ENCODE results near the gene TRIM32. TPM values are rescaled to one million over a fixed set of nuclear protein-coding genes. Genes with fewer than 3 reads are reported as not detected.

TRIM32 gene
- total and polyA plus RNA-seq, 2 of the 13 experiments (the other 11 are each of a cell fraction or from before 2014, with no cell fraction given) = 6.5 to 7.7 TPM

DNA sequence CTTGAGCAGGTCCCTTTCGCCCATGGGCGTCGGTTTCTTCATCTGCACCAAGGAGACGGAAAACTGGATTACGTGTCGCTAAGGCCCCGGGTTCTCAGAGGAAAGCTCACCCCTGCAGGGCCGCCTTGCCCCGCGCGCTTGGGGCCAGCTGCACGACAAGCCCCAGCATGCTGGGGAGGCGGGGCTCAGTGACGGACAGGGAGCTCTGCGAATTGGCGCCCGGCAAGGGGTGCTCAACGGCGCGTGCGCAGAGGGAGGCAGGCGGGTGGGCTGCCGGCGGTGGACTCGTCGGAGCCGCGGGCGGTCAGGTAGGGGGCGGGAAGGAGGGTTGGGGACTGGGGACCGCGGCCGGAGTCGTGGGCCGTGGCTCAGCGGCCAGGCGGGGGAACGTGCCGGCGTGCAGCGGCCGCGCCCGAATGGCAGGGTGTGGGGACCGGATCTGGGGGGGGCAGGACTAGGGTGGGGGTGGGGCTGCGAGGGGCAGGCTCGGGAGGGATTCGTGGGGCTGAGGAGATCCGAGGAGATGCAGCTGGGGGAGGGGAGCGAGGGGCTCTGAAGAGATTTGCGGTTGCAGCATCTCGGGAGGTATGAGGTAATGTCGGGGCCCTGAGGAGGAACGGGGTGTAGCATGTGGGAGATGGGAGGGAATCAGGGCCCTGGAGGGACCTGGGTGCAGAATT, at the start of gene TRIM32 (continued):
- TF ChIP-seq, protein P1, sequence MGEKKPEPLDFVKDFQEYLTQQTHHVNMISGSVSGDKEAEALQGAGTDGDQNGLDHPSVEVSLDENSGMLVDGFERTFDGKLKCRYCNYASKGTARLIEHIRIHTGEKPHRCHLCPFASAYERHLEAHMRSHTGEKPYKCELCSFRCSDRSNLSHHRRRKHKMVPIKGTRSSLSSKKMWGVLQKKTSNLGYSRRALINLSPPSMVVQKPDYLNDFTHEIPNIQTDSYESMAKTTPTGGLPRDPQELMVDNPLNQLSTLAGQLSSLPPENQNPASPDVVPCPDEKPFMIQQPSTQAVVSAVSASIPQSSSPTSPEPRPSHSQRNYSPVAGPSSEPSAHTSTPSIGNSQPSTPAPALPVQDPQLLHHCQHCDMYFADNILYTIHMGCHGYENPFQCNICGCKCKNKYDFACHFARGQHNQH (CRISPR knock-in tag; IDR thresholded peaks at IDR 0.05) = peak; percentile 59; the same call in 1 of the 2 replicates
- TF ChIP-seq ZBTB38 (CRISPR knock-in tag; IDR thresholded peaks at IDR 0.05) (no peak), POLR2G (IDR thresholded peaks at IDR 0.05; ENCODE audit: low read depth, low read length) (peak; percentile 88), MXI1 (IDR thresholded peaks at IDR 0.05; ENCODE audit: borderline replicate concordance, low read depth, low read length) (peak; percentile 75; the same call in 2 of the 3 replicates), KLF16 (CRISPR knock-in tag; IDR thresholded peaks at IDR 0.05) (peak in 1 of 2 experiments; percentile 51; a peak in 1 of 4 replicates), JUNB (CRISPR knock-in tag; IDR thresholded peaks at IDR 0.05; ENCODE audit: borderline replicate concordance) (no peak), MAFK (conservative IDR thresholded peaks at IDR 0.05 in 1 of 2, IDR thresholded peaks at IDR 0.05 in 1 of 2; ENCODE audit: low read length in 2 of 2) (no peak), ZNF572 (CRISPR knock-in tag; IDR thresholded peaks at IDR 0.05) (no peak), ZNF816 (CRISPR knock-in tag; IDR thresholded peaks at IDR 0.05; ENCODE audit: borderline replicate concordance) (no peak), ZNF263 (CRISPR knock-in tag; IDR thresholded peaks at IDR 0.05) (no peak), TBL1XR1 (IDR thresholded peaks at IDR 0.05; ENCODE audit: borderline replicate concordance, low read length, partially characterized antibody) (no peak), LCORL (IDR thresholded peaks at IDR 0.05) (no peak), LCORL (CRISPR knock-in tag; IDR thresholded peaks at IDR 0.05) (no peak; the same call in none of the 2 replicates), PHF5A (CRISPR knock-in tag; IDR thresholded peaks at IDR 0.05; ENCODE audit: low read depth, unreplicated experiment) (no peak), KLF11 (CRISPR knock-in tag; IDR thresholded peaks at IDR 0.05) (no peak), MIXL1 (CRISPR knock-in tag; IDR thresholded peaks at IDR 0.05) (peak; percentile 48; the same call in 1 of the 2 replicates), SIX4 (CRISPR knock-in tag; IDR thresholded peaks at IDR 0.05) (0 out of 2 replicates have a peak, but pooled peaks have one; percentile 38)
- TF ChIP-seq, protein P2, sequence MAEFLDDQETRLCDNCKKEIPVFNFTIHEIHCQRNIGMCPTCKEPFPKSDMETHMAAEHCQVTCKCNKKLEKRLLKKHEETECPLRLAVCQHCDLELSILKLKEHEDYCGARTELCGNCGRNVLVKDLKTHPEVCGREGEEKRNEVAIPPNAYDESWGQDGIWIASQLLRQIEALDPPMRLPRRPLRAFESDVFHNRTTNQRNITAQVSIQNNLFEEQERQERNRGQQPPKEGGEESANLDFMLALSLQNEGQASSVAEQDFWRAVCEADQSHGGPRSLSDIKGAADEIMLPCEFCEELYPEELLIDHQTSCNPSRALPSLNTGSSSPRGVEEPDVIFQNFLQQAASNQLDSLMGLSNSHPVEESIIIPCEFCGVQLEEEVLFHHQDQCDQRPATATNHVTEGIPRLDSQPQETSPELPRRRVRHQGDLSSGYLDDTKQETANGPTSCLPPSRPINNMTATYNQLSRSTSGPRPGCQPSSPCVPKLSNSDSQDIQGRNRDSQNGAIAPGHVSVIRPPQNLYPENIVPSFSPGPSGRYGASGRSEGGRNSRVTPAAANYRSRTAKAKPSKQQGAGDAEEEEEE (CRISPR knock-in tag; IDR thresholded peaks at IDR 0.05; ENCODE audit: borderline replicate concordance) = no peak
- TF ChIP-seq, protein P3, sequence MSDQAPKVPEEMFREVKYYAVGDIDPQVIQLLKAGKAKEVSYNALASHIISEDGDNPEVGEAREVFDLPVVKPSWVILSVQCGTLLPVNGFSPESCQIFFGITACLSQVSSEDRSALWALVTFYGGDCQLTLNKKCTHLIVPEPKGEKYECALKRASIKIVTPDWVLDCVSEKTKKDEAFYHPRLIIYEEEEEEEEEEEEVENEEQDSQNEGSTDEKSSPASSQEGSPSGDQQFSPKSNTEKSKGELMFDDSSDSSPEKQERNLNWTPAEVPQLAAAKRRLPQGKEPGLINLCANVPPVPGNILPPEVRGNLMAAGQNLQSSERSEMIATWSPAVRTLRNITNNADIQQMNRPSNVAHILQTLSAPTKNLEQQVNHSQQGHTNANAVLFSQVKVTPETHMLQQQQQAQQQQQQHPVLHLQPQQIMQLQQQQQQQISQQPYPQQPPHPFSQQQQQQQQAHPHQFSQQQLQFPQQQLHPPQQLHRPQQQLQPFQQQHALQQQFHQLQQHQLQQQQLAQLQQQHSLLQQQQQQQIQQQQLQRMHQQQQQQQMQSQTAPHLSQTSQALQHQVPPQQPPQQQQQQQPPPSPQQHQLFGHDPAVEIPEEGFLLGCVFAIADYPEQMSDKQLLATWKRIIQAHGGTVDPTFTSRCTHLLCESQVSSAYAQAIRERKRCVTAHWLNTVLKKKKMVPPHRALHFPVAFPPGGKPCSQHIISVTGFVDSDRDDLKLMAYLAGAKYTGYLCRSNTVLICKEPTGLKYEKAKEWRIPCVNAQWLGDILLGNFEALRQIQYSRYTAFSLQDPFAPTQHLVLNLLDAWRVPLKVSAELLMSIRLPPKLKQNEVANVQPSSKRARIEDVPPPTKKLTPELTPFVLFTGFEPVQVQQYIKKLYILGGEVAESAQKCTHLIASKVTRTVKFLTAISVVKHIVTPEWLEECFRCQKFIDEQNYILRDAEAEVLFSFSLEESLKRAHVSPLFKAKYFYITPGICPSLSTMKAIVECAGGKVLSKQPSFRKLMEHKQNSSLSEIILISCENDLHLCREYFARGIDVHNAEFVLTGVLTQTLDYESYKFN (CRISPR knock-in tag; conservative IDR thresholded peaks at IDR 0.05) = no peak
- TF ChIP-seq, protein P4, sequence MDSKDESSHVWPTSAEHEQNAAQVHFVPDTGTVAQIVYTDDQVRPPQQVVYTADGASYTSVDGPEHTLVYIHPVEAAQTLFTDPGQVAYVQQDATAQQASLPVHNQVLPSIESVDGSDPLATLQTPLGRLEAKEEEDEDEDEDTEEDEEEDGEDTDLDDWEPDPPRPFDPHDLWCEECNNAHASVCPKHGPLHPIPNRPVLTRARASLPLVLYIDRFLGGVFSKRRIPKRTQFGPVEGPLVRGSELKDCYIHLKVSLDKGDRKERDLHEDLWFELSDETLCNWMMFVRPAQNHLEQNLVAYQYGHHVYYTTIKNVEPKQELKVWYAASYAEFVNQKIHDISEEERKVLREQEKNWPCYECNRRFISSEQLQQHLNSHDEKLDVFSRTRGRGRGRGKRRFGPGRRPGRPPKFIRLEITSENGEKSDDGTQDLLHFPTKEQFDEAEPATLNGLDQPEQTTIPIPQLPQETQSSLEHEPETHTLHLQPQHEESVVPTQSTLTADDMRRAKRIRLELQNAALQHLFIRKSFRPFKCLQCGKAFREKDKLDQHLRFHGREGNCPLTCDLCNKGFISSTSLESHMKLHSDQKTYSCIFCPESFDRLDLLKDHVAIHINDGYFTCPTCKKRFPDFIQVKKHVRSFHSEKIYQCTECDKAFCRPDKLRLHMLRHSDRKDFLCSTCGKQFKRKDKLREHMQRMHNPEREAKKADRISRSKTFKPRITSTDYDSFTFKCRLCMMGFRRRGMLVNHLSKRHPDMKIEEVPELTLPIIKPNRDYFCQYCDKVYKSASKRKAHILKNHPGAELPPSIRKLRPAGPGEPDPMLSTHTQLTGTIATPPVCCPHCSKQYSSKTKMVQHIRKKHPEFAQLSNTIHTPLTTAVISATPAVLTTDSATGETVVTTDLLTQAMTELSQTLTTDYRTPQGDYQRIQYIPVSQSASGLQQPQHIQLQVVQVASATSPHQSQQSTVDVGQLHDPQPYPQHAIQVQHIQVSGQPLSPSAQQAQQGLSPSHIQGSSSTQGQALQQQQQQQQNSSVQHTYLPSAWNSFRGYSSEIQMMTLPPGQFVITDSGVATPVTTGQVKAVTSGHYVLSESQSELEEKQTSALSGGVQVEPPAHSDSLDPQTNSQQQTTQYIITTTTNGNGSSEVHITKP (CRISPR knock-in tag; IDR thresholded peaks at IDR 0.05; ENCODE audit: low read depth) = 0 out of 2 replicates have a peak, but pooled peaks have one; percentile 27
